IMR-90 (cell line): ENCODE data around the gene TM4SF1. TPM values are rescaled to one million over a fixed set of nuclear protein-coding genes. Genes with fewer than 3 reads are reported as not detected.

Experiments
- ATAC-seq: fragments of 200-7000 bp; cut with Tn5 transposase; 2 replicates; pipeline ENCODE4 v1.9.1; 2020; ENCODE audit warnings: low read depth, mild to moderate bottlenecking, moderate library complexity
- BruUV-seq: library from RNA; stranded (reverse); fragments of 400-500 nt; replicated peaks from 2 replicates; lab custom pipeline; 2021; lab: Mats Ljungman, UMichigan
- CTCF ChIA-PET: fragments of 300-600 bp; formaldehyde crosslinking; extraction: SDS; loops from one replicate; lab custom pipeline; 2021; ENCODE audit warnings: antibody characterized with exemption; lab: Yijun Ruan, JAX
- POLR2A ChIA-PET: fragments of 300-600 bp; sonication (Branson Sonifier 250); formaldehyde crosslinking; loops from one replicate; lab custom pipeline; 2022; ENCODE audit warnings: antibody characterized with exemption; ENCODE audit not compliant: unreplicated experiment; lab: Charles Lee
- DNase-seq: peaks from one replicate; pipeline ENCODE4 v3.0.0; 2013
- H2AFZ ChIP-seq: replicated peaks from 2 replicates; pipeline ENCODE3; 2013; ENCODE audit warnings: low read length, mild to moderate bottlenecking; ENCODE audit not compliant: poor library complexity
- H2AK5ac ChIP-seq: 2 replicates; pipeline ENCODE4 v1.6.1; 2013; ENCODE audit warnings: low read depth, low read length, inconsistent platforms
- H2AK9ac ChIP-seq: replicated peaks from 2 replicates; pipeline ENCODE3; 2013; ENCODE audit warnings: mild to moderate bottlenecking, low read depth, low read length, moderate library complexity; ENCODE audit not compliant: poor library complexity
- H2BK120ac ChIP-seq: 2 replicates; pipeline ENCODE4 v1.6.1; 2013; ENCODE audit warnings: low read depth, low read length, inconsistent platforms
- H2BK15ac ChIP-seq: 3 replicates; pipeline ENCODE4 v1.6.1; 2013; ENCODE audit warnings: low read depth, low read length, inconsistent platforms
- H2BK20ac ChIP-seq: 2 replicates; pipeline ENCODE4 v1.6.1; 2013; ENCODE audit warnings: low read depth, mild to moderate bottlenecking, inconsistent platforms, low read length, moderate library complexity
- H2BK5ac ChIP-seq: 2 replicates; pipeline ENCODE4 v1.6.1; 2013; ENCODE audit warnings: mild to moderate bottlenecking, low read depth, low read length, inconsistent platforms; ENCODE audit not compliant: poor library complexity, severe bottlenecking
- H3K14ac ChIP-seq: replicated peaks from 2 replicates; pipeline ENCODE4 v1.6.1; 2013; ENCODE audit warnings: low read depth, low read length, inconsistent platforms
- H3K18ac ChIP-seq: 2 replicates; pipeline ENCODE4 v1.6.1; 2013; ENCODE audit warnings: low read depth, low read length, control low read depth
- H3K23ac ChIP-seq: 2 replicates; pipeline ENCODE4 v1.6.1; 2013; ENCODE audit warnings: low read depth, low read length, inconsistent platforms
- H3K27ac ChIP-seq: 2 replicates; pipeline ENCODE4 v1.5.1; 2013; ENCODE audit warnings: mild to moderate bottlenecking, control low read depth, low read length; ENCODE audit not compliant: insufficient read depth
- H3K27me3 ChIP-seq: 2 replicates; pipeline ENCODE4 v1.6.1; 2013; ENCODE audit warnings: low read length; ENCODE audit not compliant: control insufficient read depth, insufficient read depth
- H3K36me3 ChIP-seq: 2 replicates; pipeline ENCODE4 v1.6.1; 2013; ENCODE audit warnings: low read length, mixed read lengths; ENCODE audit not compliant: control insufficient read depth, insufficient read depth
- H3K4ac ChIP-seq: 2 replicates; pipeline ENCODE4 v1.6.1; 2013; ENCODE audit warnings: low read depth, low read length, inconsistent platforms
- H3K4me1 ChIP-seq: 2 replicates; pipeline ENCODE4 v1.6.1; 2013; ENCODE audit warnings: low read length, mixed read lengths; ENCODE audit not compliant: control insufficient read depth, insufficient read depth
- H3K4me2 ChIP-seq: 2 replicates; pipeline ENCODE4 v1.6.1; 2013; ENCODE audit warnings: low read depth, mild to moderate bottlenecking, control low read depth, low read length, moderate library complexity
- H3K4me3 ChIP-seq: 2 replicates; pipeline ENCODE4 v1.5.1; 2013; ENCODE audit warnings: low read depth, mild to moderate bottlenecking, control low read depth, low read length, moderate library complexity; ENCODE audit not compliant: insufficient read depth
- H3K56ac ChIP-seq: 2 replicates; pipeline ENCODE4 v1.6.1; 2013; ENCODE audit warnings: low read length, inconsistent platforms; ENCODE audit not compliant: insufficient read depth; ENCODE audit errors: extremely low read depth
- H3K79me1 ChIP-seq, 2 experiments: 2 replicates each; pipeline ENCODE4 v1.6.1; 2013; ENCODE audit warnings: low read length in 2 of 2, inconsistent platforms in 1 of 2, low read depth in 1 of 2
- H3K9ac ChIP-seq: 2 replicates; pipeline ENCODE4 v1.6.1; 2013; ENCODE audit warnings: low read depth, low read length, control low read depth
- H3K9me1 ChIP-seq: 2 replicates; pipeline ENCODE4 v1.6.1; 2013; ENCODE audit warnings: low read length, inconsistent platforms; ENCODE audit not compliant: insufficient read depth
- H3K9me3 ChIP-seq: 2 replicates; pipeline ENCODE4 v1.6.1; 2013; ENCODE audit warnings: low read length; ENCODE audit not compliant: control insufficient read depth, insufficient read depth
- H4K20me1 ChIP-seq: 2 replicates; pipeline ENCODE4 v1.6.1; 2013; ENCODE audit warnings: low read length, inconsistent platforms; ENCODE audit not compliant: insufficient read depth
- H4K5ac ChIP-seq: 2 replicates; pipeline ENCODE4 v1.6.1; 2013; ENCODE audit warnings: mild to moderate bottlenecking, low read depth, low read length, control low read depth
- H4K8ac ChIP-seq, 2 experiments: 2 replicates each; pipeline ENCODE4 v1.6.1; 2013; ENCODE audit warnings: low read depth in 2 of 2, low read length in 2 of 2, control low read depth in 1 of 2, inconsistent platforms in 1 of 2
- H4K91ac ChIP-seq: 2 replicates; pipeline ENCODE4 v1.6.1; 2013; ENCODE audit warnings: low read depth, low read length, inconsistent platforms; ENCODE audit not compliant: insufficient read depth
- CEBPB ChIP-seq: IDR thresholded peaks from 2 replicates; pipeline ENCODE4 v1.6.1; 2012; ENCODE audit warnings: low read depth, low read length, improper control_type of control experiment
- CHD1 ChIP-seq: IDR thresholded peaks from 2 replicates; pipeline ENCODE4 v1.6.1; 2012; ENCODE audit warnings: low read depth, low read length, improper control_type of control experiment
- CTCF ChIP-seq: conservative IDR thresholded peaks from 2 replicates; pipeline ENCODE4 v1.5.1; 2012; ENCODE audit warnings: mild to moderate bottlenecking, low read depth, low read length, improper control_type of control experiment
- FOS ChIP-seq: fragments of 150-350 bp; IDR thresholded peaks from 2 replicates; pipeline ENCODE4 v1.6.1; 2016; ENCODE audit warnings: low read depth, low read length
- MAFK ChIP-seq: IDR thresholded peaks from 2 replicates; pipeline ENCODE4 v1.6.1; 2012; ENCODE audit warnings: low read depth, low read length, improper control_type of control experiment
- MAZ ChIP-seq: IDR thresholded peaks from 2 replicates; pipeline ENCODE4 v1.6.1; 2012; ENCODE audit warnings: low read depth, mild to moderate bottlenecking, low read length, improper control_type of control experiment, moderate library complexity, borderline replicate concordance
- MXI1 ChIP-seq: IDR thresholded peaks from 2 replicates; pipeline ENCODE4 v1.6.1; 2012; ENCODE audit warnings: low read depth, mild to moderate bottlenecking, low read length, moderate library complexity, borderline replicate concordance
- NFE2L2 ChIP-seq: fragments of 150-350 bp; IDR thresholded peaks from 2 replicates; pipeline ENCODE4 v1.6.1; 2016; ENCODE audit warnings: low read depth, mild to moderate bottlenecking, low read length
- POLR2A ChIP-seq: IDR thresholded peaks from 2 replicates; pipeline ENCODE4 v1.6.1; 2012; ENCODE audit warnings: mild to moderate bottlenecking, low read depth, low read length
- USF2 ChIP-seq: fragments of 150-350 bp; IDR thresholded peaks from 2 replicates; pipeline ENCODE4 v1.6.1; 2017; ENCODE audit warnings: mild to moderate bottlenecking, antibody characterized with exemption, low read length, low read depth
- WGBS, 2 experiments: methylation state at CpG; one replicate each; pipeline versions ENCODE4 v1.1.5 to v1.1.7; 2013; ENCODE audit warnings: missing lambda C conversion rate in 2 of 2; ENCODE audit not compliant: insufficient read length in 1 of 2; ENCODE audit errors: extremely low coverage in 2 of 2; 5-methylcytosine and 5-hydroxymethylcytosine counted together
- dilution Hi-C: fragments of 300-500 bp; cut with HindIII; formaldehyde crosslinking; loops from one replicate; pipeline ENCODE4 v1.14.3; 2018; ENCODE audit warnings: low sequenced_read_pairs; ENCODE audit not compliant: unreplicated experiment
- in situ Hi-C: fragments of 300-500 bp; cut with MboI; formaldehyde crosslinking; loops from 3 replicates; pipeline ENCODE4 v1.14.3; 2019; ENCODE audit warnings: low sequenced_read_pairs, inconsistent platforms, mixed read lengths
- intact Hi-C: fragments of 100-400 bp; cut with micrococcal nuclease; formaldehyde crosslinking; loops from 2 replicates; pipeline ENCODE4 v1.10.0; 2022
- polyA plus RNA-seq, 3 experiments: library from polyadenylated mRNA; depleted of rRNA; stranded (reverse); fragments of >200 nt; gene quantifications; 2 replicates each; pipeline ENCODE4 v1.2.3, GENCODE V29; 2012; ENCODE audit warnings: low replicate concordance in 1 of 3
- total RNA-seq: library from RNA; depleted of rRNA; stranded (reverse); fragments of >200 nt; gene quantifications from 2 replicates; pipeline ENCODE4 v1.2.3, GENCODE V29; 2012

Gene TM4SF1
- total and polyA plus RNA-seq, 2 of the 4 experiments (the other 2 are of a cell fraction): 232 to 302 TPM

GRCh38 chr3:149369991-149370866 is 7.2 kb downstream of the TM4SF1 start:
- H2BK15ac ChIP-seq: peak overlapping the region; percentile 51; the same call in 2 of the 3 replicates
- ATAC-seq (no peak), DNase-seq (peak; percentile 49)
- peaks cover 17% of the 10 kb centered on the region for H3K4me1 ChIP-seq
- H3K14ac ChIP-seq: peak overlapping the region; percentile 81; the same call in 1 of the 2 replicates
- H2AK5ac ChIP-seq: peak overlapping the region; percentile 62
- intact Hi-C loops: no loop called here
- peak overlapping the region; percentile 49 to 60; a peak in 3 of 4 replicates for H4K8ac ChIP-seq
- no peak overlapping the region; the same call in 1 of the 2 replicates for H3K56ac ChIP-seq
- in situ Hi-C loops: no loop called here
- peaks cover 13 to 35% of the 10 kb centered on the region in 2 experiments for H3K79me1 ChIP-seq
- no peak overlapping the region for H2AFZ ChIP-seq
- H2BK20ac ChIP-seq: peak overlapping the region; percentile 72
- peak overlapping the region; percentile 57; the same call in 1 of the 2 replicates for H3K23ac ChIP-seq
- H3K18ac ChIP-seq: peak overlapping the region; percentile 88
- dilution Hi-C loops: no loop called here
- peak; percentile 82; the same call in 1 of the 2 replicates for TF ChIP-seq CHD1
- TF ChIP-seq CEBPB: no peak
- no peak for TF ChIP-seq CTCF
- no peak for TF ChIP-seq NFE2L2
- no peak for TF ChIP-seq FOS
- no peak for TF ChIP-seq USF2
- TF ChIP-seq MAZ: no peak
- no peak for TF ChIP-seq MAFK
- TF ChIP-seq POLR2A: peak; percentile 63
- TF ChIP-seq MXI1: no peak
- H2BK5ac ChIP-seq: peak overlapping the region; percentile 91
- POLR2A ChIA-PET: interaction anchor here (0.9 to 1.2 kb wide), 2 partner anchors 70 to 102 kb away, joined by 3 to 4 read pairs; no protein-coding TSS in a partner anchor
- no peak overlapping the region for H3K9ac ChIP-seq
- H3K9me3 ChIP-seq: no peaks in the 10 kb centered on the region
- no peaks in the 10 kb centered on the region for H4K20me1 ChIP-seq
- peaks cover 14% of the 10 kb centered on the region for H3K9me1 ChIP-seq
- peak overlapping the region; percentile 65; the same call in 1 of the 2 replicates for H3K4ac ChIP-seq
- peak overlapping the region; percentile 67 for H2BK120ac ChIP-seq
- peak overlapping the region; percentile 10; the same call in 1 of the 2 replicates for H3K4me2 ChIP-seq
- CTCF ChIA-PET: no interaction called here
- no peaks in the 10 kb centered on the region for H3K27me3 ChIP-seq
- BruUV-seq: no TSS peak
- no peak overlapping the region for H2AK9ac ChIP-seq
- WGBS, 2 experiments: no CpG with 5 or more reads among the region's 3 CpGs
- peaks cover 26% of the 10 kb centered on the region for H3K36me3 ChIP-seq
- H3K27ac ChIP-seq: peak overlapping the region; percentile 22; the same call in 1 of the 2 replicates
- peak overlapping the region; percentile 57; the same call in 1 of the 2 replicates for H4K5ac ChIP-seq
- H3K4me3 ChIP-seq: no peak overlapping the region
- H4K91ac ChIP-seq: peak overlapping the region; percentile 64
